Nephron (organoid): Measurements from ENCODE around the gene PIR.

Source experiments
- H3K27ac Mint-ChIP-seq, 3 experiments: 2 replicates each; pipeline ENCODE4 v1.8.0; 2020; ENCODE audit warnings: mixed read lengths in 3 of 3, mild to moderate bottlenecking in 2 of 3, moderate library complexity in 1 of 3
- H3K27me3 Mint-ChIP-seq: 2 replicates; pipeline ENCODE4 v1.8.0; 2021; ENCODE audit warnings: low read depth, mild to moderate bottlenecking, moderate library complexity, mixed read lengths
- H3K36me3 Mint-ChIP-seq: 2 replicates; pipeline ENCODE4 v1.8.0; 2020; ENCODE audit warnings: low read depth, mixed read lengths
- H3K4me1 Mint-ChIP-seq: 2 replicates; pipeline ENCODE4 v1.8.0; 2020; ENCODE audit warnings: mixed read lengths
- H3K4me3 Mint-ChIP-seq, 3 experiments: 2 replicates each; pipeline ENCODE4 v1.8.0; 2020; ENCODE audit warnings: mild to moderate bottlenecking in 3 of 3, mixed read lengths in 3 of 3, moderate library complexity in 2 of 3
- H3K9me3 Mint-ChIP-seq: 2 replicates; pipeline ENCODE4 v1.8.0; 2020; ENCODE audit warnings: mixed read lengths
- TF ChIP-seq, protein P1 (sequence below), 3 experiments: fragments of 200-600 bp; sonication (generic); IDR thresholded peaks; one replicate each; pipeline ENCODE4 v1.5.0; 2021; ENCODE audit warnings: antibody characterized with exemption in 3 of 3; ENCODE audit not compliant: unreplicated experiment in 3 of 3

PIR gene

DNA sequence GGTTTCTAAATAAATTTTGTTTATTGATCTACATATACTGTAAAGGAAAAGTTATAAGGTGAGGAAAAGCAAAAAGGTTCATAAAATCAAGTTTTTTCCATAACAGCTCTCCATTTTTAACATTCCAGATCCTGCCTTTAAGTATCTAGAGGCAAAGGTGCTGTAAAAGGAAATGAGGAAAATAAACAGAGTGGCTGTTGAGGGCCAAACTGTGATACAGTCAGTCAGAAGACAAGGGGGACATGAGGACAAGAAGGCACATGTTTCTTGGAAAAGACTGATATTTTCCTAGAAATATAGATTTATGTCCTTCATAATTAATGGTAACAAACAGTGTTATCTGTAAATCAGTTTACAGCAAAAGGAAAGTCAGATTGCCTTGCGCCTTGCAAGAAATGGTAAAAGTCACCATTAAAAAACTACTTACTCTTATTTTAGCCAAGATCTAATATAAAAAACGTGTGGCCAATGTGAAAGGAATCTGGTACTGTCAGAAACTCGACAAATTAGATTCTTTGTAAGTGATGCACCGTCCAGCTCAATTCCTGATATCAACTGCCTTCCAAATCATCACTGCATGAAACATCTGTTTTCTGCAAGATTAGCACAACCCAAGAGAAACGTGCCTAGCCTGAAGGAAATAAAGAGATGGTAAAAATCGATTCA is 75.0 kb downstream of the PIR start:
- H3K36me3 Mint-ChIP-seq = peaks cover 33% of the 10 kb centered on the region
- no peaks in the 10 kb centered on the region for H3K27me3 Mint-ChIP-seq
- no peak overlapping the region for H3K4me3 Mint-ChIP-seq
- no peaks in the 10 kb centered on the region for H3K4me1 Mint-ChIP-seq
- TF ChIP-seq, protein P1, sequence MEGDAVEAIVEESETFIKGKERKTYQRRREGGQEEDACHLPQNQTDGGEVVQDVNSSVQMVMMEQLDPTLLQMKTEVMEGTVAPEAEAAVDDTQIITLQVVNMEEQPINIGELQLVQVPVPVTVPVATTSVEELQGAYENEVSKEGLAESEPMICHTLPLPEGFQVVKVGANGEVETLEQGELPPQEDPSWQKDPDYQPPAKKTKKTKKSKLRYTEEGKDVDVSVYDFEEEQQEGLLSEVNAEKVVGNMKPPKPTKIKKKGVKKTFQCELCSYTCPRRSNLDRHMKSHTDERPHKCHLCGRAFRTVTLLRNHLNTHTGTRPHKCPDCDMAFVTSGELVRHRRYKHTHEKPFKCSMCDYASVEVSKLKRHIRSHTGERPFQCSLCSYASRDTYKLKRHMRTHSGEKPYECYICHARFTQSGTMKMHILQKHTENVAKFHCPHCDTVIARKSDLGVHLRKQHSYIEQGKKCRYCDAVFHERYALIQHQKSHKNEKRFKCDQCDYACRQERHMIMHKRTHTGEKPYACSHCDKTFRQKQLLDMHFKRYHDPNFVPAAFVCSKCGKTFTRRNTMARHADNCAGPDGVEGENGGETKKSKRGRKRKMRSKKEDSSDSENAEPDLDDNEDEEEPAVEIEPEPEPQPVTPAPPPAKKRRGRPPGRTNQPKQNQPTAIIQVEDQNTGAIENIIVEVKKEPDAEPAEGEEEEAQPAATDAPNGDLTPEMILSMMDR (IDR thresholded peaks at IDR 0.05; ENCODE audit: unreplicated experiment in 3 of 3) = no peak
- H3K9me3 Mint-ChIP-seq = peaks cover 21% of the 10 kb centered on the region
- no peak overlapping the region for H3K27ac Mint-ChIP-seq

GRCh38 chrX:15416133-15416993 is 76.8 kb downstream of the PIR start:
- H3K4me3 Mint-ChIP-seq = no peak overlapping the region
- no peaks in the 10 kb centered on the region for H3K4me1 Mint-ChIP-seq
- H3K27me3 Mint-ChIP-seq = no peaks in the 10 kb centered on the region
- TF ChIP-seq, protein P1 (IDR thresholded peaks at IDR 0.05; ENCODE audit: unreplicated experiment in 3 of 3) = no peak
- H3K27ac Mint-ChIP-seq = no peak overlapping the region
- H3K9me3 Mint-ChIP-seq = peaks cover 18% of the 10 kb centered on the region
- peaks cover 26% of the 10 kb centered on the region for H3K36me3 Mint-ChIP-seq

- TF ChIP-seq, protein P1 (IDR thresholded peaks at IDR 0.05; ENCODE audit: unreplicated experiment in 3 of 3) = no peak
- Mint-ChIP-seq H3K4me3 (no peak overlapping the region), H3K27me3 (no peaks in the 10 kb centered on the region), H3K36me3 (peaks cover 11% of the 10 kb centered on the region), H3K9me3 (peaks cover 13% of the 10 kb centered on the region), H3K4me1 (peaks cover 11% of the 10 kb centered on the region), H3K27ac (no peak overlapping the region)
These were observed 80.0 kb downstream of the PIR start for GRCh38 chrX:15413101-15413500.

DNA sequence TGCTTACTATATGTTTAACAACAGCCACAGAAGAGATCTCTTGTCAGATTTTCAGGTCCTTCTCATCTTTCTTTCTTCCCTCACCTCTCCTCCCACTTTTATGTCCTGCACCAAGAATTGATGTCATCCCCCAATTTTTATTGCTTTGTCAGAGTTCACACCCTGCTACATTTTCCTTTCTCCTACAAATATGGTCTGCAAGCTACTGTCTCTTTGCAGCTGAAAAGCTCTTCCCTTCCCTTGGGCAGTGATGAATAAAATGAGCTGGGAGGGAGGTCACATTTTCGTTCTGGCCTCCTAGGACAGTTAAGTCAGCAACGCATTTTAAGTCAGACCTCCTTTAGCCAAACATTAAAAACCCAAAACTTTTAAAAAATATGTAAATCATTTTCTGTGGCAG is 82.2 kb downstream of the PIR start:
- Mint-ChIP-seq H3K36me3 (no peaks in the 10 kb centered on the region), H3K27me3 (peaks cover 2% of the 10 kb centered on the region), H3K27ac (peak overlapping the region in 2 of 3 experiments; percentile 2 to 16), H3K9me3 (no peaks in the 10 kb centered on the region), H3K4me1 (peaks cover 11% of the 10 kb centered on the region), H3K4me3 (no peak overlapping the region)
- TF ChIP-seq, protein P1 (IDR thresholded peaks at IDR 0.05; ENCODE audit: unreplicated experiment in 3 of 3) = no peak

- Mint-ChIP-seq H3K27me3 (peaks cover 3% of the 10 kb centered on the region), H3K4me3 (no peak overlapping the region), H3K4me1 (peaks cover 13% of the 10 kb centered on the region), H3K36me3 (no peaks in the 10 kb centered on the region), H3K27ac (peak overlapping the region in 2 of 3 experiments; percentile 2 to 16), H3K9me3 (no peaks in the 10 kb centered on the region)
- TF ChIP-seq, protein P1 (IDR thresholded peaks at IDR 0.05; ENCODE audit: unreplicated experiment in 3 of 3) = no peak
These were observed 82.7 kb downstream of the PIR start for GRCh38 chrX:15410430-15410829.
